Measurements from ENCODE around the gene MAGOH.

Gene MAGOH

DNA sequence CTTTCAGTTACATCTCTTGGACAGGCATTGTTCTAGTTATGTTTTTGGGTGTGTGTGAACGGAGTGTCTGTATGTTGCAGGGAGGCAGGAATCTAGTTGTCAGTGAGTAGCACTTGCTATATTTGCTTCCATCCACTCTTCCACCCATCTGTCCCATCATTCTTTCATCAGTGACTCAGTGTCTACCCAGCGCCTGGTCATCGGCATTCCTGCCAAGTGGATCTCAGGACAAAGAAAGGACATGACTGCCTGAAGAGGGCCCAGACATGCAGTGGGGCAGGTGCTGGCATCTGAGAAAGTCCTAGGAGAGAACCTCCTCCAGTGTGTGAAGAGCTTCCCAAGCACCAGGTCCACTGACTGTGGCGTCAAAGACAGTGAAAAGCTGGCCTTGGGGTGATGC lies 27.3 kb upstream of the MAGOH start:
- Histone ChIP-seq H3K4me2 (ENCODE audit: low read depth, low read length, poor library complexity, severe bottlenecking) (no peak overlapping the region), H3K9ac (ENCODE audit: low read depth, low read length, poor library complexity, severe bottlenecking) (no peak overlapping the region), H3K4me3 (ENCODE audit: low read length, poor library complexity, severe bottlenecking) (no peak overlapping the region), H3K9me3 (ENCODE audit: insufficient read depth, low read depth, low read length) (no peaks in the 10 kb centered on the region), H3K36me3 (ENCODE audit: insufficient read depth, low read length) (peaks cover 87% of the 10 kb centered on the region), H2AFZ (ENCODE audit: low read length) (no peak overlapping the region), H3K27me3 (ENCODE audit: insufficient read depth, low read length, poor library complexity, severe bottlenecking) (no peaks in the 10 kb centered on the region), H3K79me2 (ENCODE audit: insufficient read depth, low read length) (no peaks in the 10 kb centered on the region), H4K20me1 (ENCODE audit: insufficient read depth, low read length, poor library complexity, severe bottlenecking) (no peaks in the 10 kb centered on the region), H3F3A (ENCODE audit: low read depth) (no peaks in the 10 kb centered on the region), H3K9me2 (replicated peaks; ENCODE audit: low read depth, low read length) (no peaks in the 10 kb centered on the region), H3K4me1 (ENCODE audit: insufficient read depth, low read length, poor library complexity, severe bottlenecking) (no peaks in the 10 kb centered on the region)
- TF ChIP-seq, protein P1, sequence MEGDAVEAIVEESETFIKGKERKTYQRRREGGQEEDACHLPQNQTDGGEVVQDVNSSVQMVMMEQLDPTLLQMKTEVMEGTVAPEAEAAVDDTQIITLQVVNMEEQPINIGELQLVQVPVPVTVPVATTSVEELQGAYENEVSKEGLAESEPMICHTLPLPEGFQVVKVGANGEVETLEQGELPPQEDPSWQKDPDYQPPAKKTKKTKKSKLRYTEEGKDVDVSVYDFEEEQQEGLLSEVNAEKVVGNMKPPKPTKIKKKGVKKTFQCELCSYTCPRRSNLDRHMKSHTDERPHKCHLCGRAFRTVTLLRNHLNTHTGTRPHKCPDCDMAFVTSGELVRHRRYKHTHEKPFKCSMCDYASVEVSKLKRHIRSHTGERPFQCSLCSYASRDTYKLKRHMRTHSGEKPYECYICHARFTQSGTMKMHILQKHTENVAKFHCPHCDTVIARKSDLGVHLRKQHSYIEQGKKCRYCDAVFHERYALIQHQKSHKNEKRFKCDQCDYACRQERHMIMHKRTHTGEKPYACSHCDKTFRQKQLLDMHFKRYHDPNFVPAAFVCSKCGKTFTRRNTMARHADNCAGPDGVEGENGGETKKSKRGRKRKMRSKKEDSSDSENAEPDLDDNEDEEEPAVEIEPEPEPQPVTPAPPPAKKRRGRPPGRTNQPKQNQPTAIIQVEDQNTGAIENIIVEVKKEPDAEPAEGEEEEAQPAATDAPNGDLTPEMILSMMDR (conservative IDR thresholded peaks at IDR 0.05; ENCODE audit: low read length), result no peak
- no peak for TF ChIP-seq EZH2phosphoT487 (IDR thresholded peaks at IDR 0.05; ENCODE audit: borderline replicate concordance)

DNA sequence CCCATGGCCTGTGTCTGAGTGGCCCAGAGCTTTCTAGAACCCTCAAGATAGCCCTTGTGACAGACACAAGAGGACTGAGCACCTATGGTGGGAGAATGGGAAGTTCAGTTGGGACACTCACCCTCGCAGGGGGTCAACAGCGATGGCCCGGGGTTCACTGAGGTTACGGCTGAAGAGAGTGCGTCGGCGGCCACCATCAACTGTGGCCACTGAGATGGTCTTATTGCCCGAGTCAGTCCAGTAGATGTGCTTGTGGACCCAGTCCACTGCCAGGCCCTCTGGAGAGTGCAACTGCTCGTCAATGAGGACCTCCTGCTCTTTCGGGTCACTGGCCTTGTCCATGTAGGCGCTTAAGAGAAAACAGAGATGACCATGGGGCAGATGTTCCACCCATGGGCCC lies 25.7 kb upstream of the MAGOH start:
- Histone ChIP-seq H3K9me3 (ENCODE audit: insufficient read depth, low read depth, low read length) (no peaks in the 10 kb centered on the region), H3K79me2 (ENCODE audit: insufficient read depth, low read length) (no peaks in the 10 kb centered on the region), H2AFZ (ENCODE audit: low read length) (no peak overlapping the region), H3K4me1 (ENCODE audit: insufficient read depth, low read length, poor library complexity, severe bottlenecking) (no peaks in the 10 kb centered on the region), H3K9ac (ENCODE audit: low read depth, low read length, poor library complexity, severe bottlenecking) (no peak overlapping the region), H3K36me3 (ENCODE audit: insufficient read depth, low read length) (peaks cover 90% of the 10 kb centered on the region), H4K20me1 (ENCODE audit: insufficient read depth, low read length, poor library complexity, severe bottlenecking) (no peaks in the 10 kb centered on the region), H3K4me2 (ENCODE audit: low read depth, low read length, poor library complexity, severe bottlenecking) (no peak overlapping the region), H3K9me2 (replicated peaks; ENCODE audit: low read depth, low read length) (no peaks in the 10 kb centered on the region), H3F3A (ENCODE audit: low read depth) (no peaks in the 10 kb centered on the region), H3K4me3 (ENCODE audit: low read length, poor library complexity, severe bottlenecking) (no peak overlapping the region), H3K27me3 (ENCODE audit: insufficient read depth, low read length, poor library complexity, severe bottlenecking) (no peaks in the 10 kb centered on the region)
- TF ChIP-seq EZH2phosphoT487 (IDR thresholded peaks at IDR 0.05; ENCODE audit: borderline replicate concordance), result no peak
- TF ChIP-seq, protein P1 (conservative IDR thresholded peaks at IDR 0.05; ENCODE audit: low read length), result no peak

DNA sequence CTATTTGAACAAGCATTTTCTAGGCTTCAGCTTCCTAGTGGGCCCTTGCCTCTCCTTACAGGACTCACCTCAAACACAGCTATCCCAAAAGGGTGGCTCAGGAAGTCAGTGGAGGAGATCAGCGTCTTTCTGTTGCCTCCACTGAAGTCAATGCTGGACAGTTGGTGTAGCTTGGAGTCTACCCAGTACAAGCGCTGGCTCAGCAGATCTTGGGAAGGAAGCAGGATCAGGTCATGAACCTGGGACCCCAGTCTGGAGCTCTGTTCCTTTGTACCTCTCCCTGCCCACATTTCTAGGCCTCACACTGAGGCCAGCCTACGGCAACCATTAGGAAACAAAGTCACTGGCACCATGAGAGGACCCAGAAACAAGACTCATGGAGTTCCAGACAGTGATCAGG lies 23.7 kb upstream of the MAGOH start:
- no peak overlapping the region for H2AFZ ChIP-seq (ENCODE audit: low read length)
- no peaks in the 10 kb centered on the region for H3K27me3 ChIP-seq (ENCODE audit: insufficient read depth, low read length, poor library complexity, severe bottlenecking)
- peaks cover 98% of the 10 kb centered on the region for H3K36me3 ChIP-seq (ENCODE audit: insufficient read depth, low read length)
- no peaks in the 10 kb centered on the region for H3K4me1 ChIP-seq (ENCODE audit: insufficient read depth, low read length, poor library complexity, severe bottlenecking)
- H3K9me2 ChIP-seq (replicated peaks; ENCODE audit: low read depth, low read length), result no peaks in the 10 kb centered on the region
- H3K9ac ChIP-seq (ENCODE audit: low read depth, low read length, poor library complexity, severe bottlenecking), result no peak overlapping the region
- H3K9me3 ChIP-seq (ENCODE audit: insufficient read depth, low read depth, low read length), result no peaks in the 10 kb centered on the region
- H3K79me2 ChIP-seq (ENCODE audit: insufficient read depth, low read length), result no peaks in the 10 kb centered on the region
- no peaks in the 10 kb centered on the region for H4K20me1 ChIP-seq (ENCODE audit: insufficient read depth, low read length, poor library complexity, severe bottlenecking)
- no peaks in the 10 kb centered on the region for H3F3A ChIP-seq (ENCODE audit: low read depth)
- TF ChIP-seq, protein P1 (conservative IDR thresholded peaks at IDR 0.05; ENCODE audit: low read length), result no peak
- no peak for TF ChIP-seq EZH2phosphoT487 (IDR thresholded peaks at IDR 0.05; ENCODE audit: borderline replicate concordance)
- no peak overlapping the region for H3K4me3 ChIP-seq (ENCODE audit: low read length, poor library complexity, severe bottlenecking)
- H3K4me2 ChIP-seq (ENCODE audit: low read depth, low read length, poor library complexity, severe bottlenecking), result no peak overlapping the region

Measured in Loucy (cell line).